ENCODE results near the gene SCN9A.
"Not testable (repeated sequence)": the region's sequence is repeated elsewhere in the genome, so short reads cannot be mapped to it uniquely, and the experiment has no call there.

SCN9A gene

DNA sequence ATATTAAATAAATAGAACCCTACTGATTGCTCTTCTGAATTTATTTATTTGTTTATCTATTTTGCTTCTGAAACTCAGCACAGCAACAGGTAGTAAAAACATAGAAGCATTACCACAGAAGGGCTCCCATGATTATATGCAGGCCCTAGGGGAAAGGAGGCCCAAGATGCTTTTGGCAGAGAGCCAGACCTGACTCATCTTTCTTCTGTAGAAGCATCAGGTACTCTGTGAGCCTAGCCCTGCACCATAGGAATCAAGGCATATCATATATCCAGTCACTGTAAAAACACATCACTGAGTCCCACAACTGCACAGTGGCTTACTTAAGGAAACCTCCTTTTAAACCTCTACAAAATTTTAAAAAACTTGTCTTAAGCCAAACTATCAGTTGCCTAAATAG lies 1.8 kb downstream of the SCN9A start:
- DNase-seq: peak; percentile 68

DNA sequence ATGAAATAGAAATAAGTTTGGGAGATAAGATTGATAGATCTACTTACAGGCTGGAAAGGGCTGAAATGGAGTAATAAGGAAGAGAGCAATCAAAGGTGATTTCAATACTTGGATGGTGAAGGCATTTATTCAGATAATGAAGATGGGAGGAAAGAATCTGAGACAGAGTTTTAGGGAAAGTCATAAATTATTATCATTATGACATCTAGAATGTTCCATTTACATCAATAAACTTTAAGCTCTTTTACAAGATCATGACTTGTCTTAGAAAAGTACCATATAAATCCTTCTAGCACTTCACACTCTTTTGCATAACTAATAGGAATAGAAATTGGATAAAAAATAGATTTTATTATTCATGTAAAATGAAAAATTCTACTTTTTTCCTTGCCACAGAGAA lies 2.2 kb downstream of the SCN9A start:
- DNase-seq: no peak

DNA sequence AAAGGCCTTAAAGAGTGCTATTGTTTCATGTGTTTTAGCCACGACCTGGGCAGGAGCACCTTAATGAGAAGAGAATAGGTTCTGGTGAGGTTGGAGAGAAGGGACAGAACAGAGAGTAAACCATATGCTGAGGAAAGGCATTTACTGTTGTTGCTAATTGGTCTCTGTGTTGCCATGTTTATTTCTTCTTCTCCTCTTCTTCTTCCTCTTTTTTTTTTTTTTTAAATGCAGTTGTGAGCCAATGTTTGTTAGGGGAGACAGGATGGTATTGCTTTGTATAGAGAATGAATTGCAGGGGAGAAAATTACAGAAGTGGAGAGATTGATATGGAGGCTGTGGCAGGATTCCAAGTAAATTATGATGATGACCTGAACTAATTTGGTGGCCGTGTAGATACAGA lies 2.6 kb downstream of the SCN9A start:
- DNase-seq: no peak

DNA sequence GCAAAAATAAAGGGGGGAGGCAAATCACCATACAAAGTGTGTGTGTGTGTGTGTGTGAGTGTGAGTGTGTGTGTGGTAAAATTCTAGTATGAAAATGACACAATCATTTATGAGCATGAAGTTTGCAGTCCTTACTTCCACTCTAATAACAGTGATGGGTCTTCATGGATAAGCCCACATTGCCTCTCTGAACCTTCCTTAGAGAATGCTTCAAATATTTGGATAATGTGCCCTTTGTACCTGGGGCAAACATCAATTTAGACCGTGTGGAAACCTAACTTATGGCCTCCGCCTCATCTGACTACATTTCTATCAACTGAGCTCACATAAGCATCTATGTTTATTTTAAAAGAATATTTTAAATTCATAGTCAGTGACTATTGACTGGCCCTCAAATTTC lies 3.7 kb downstream of the SCN9A start:
- DNase-seq: no peak

DNA sequence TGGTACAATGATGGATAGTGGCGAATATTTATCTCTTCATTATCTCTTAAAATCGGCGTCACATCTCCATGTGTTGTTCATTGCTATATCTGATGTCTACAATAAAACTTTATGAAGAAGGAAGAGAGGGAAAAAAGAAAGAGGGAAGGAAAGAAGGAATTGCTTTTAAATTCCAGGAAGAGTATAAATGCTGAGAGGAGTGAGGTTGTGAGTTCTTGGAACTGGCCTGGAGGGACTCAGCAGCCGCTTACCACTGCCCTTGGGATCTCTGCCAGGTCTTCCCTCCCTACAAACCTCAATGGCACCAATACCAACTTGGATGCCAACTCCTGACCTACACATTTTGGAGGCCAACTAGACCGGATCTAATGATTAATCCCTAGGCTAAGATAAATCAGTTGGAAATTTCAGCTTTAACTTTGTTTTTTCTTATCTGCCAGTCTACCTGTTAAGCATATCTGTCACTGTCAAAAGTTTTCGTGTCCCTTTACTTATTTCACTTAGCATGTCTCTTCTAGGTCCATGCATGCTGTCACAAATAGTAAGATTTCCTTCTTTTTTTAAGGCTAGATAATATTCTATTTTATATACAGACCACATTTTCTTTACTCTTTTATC lies 9.8 kb downstream of the SCN9A start:
- DNase-seq: no peak

DNA sequence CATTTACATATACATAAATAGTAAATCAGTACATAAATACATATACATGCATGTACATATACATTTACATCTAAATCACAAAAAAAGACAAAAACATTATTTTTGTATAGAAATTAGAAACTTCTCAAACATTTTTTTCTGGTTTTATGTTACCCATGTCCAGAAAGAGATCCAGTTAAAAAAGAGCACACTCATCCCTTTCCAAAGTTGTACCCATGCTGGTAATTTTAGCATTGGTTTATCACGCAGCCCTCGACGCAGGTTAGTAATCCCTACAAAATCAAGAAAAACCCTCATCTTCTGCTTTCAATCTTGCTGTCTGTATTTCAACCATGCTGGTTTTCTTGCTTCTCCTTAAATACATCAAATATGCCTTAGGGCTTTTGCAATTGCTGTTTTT lies 10.5 kb downstream of the SCN9A start:
- DNase-seq: no peak

DNA sequence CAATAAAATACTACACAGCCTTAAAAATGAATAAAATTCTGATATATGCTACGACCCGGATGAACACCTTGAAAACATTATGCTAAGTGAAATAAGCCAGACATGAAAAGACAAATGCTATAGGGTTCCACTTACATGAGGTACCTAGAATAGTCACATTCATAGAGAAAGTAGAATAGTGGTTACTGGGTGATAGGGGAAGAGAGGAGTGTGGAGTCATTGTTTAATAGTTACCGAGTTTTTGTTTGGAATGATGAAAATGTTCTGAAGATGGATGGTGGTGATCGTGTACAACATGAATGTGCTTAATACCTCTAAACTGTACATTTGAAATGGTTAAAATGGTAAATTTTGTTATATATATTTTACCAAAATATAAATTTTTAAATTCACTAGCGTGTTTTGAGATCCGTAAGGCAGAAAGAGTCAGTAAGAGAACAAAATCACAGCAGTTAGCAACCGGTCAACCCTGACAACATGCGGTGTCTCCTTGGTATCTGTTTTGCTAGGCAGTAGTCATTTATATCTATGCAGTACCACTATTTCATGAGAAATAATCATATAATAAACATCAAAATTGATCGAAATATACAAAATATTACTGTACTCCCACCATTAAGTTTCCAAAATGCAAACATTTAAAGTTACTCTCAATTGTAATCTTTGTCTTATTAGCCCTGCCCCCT lies 11.1 kb downstream of the SCN9A start:
- no peak for DNase-seq

DNA sequence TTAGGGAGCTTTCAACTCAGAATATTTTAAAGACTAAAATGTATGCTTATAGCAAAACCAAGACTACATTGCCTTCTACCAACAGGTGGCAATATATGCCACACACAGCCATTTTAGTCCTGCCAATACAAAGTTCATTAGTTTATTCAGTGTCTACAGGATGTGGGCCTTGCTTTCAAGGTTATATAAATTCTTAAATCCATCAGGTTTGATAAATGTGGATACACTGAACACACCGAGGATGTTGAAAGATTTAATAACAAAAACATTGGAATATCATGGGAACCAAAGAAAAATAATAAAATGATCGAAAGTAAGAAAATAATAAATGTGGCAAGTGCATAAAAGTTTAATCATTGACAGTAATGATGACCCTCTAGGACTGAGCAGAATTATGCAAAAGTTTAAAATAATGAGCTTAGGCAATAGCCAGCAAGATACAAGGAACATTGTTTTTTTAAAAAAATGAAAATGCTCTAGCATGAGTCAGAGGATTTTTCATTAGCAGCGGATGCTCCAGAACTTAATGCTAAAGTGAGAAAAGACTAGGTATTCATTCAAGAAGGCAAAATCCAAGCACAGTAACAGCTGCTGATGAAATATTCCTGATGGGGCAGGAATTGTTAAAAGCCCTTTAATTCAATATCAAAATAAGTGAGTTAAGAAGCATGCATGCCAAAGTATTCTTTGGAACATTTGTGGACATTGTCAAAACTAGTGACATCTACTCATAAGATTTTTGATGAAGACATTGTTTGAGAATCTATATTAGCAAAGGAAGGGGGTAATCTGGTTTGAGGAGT lies 14.2 kb downstream of the SCN9A start:
- peak; percentile 74 for DNase-seq

DNA sequence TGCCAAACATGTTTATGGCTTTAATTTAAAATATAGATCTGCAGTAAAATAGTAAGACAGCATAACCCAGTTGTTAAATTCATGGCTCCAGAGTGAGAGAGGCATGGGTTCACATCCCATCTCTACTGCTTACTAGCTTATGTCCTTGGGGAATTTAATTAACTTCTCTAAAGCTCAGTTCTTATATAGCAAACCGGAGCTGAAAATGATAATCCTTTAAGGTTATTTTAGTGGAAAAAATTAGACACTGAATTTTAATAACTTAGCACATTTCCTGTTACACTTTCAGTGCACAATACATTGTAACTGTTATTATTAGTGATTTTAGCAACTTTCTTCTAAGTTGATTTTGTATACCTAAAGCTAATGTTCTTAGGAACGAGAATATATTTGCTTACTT lies 14.8 kb downstream of the SCN9A start:
- no peak for DNase-seq

DNA sequence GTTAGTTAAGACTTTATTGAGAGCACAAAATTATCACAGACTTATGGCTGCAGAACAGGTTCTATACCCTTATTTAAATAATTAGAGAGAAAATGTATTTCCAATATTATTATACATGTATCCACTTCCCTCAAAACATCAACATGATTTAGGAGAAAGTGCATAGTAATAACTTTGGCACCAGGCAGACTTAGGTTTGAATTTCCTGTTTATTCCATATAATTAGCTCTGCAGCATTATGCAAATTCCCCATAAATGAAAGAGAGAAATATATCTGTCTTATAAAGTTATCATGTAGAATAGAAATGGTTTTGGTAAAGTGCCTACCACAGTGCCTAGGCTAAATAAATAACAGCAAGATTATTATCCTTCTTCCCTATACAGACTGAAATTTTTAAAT lies 15.3 kb downstream of the SCN9A start:
- DNase-seq: no peak

DNA sequence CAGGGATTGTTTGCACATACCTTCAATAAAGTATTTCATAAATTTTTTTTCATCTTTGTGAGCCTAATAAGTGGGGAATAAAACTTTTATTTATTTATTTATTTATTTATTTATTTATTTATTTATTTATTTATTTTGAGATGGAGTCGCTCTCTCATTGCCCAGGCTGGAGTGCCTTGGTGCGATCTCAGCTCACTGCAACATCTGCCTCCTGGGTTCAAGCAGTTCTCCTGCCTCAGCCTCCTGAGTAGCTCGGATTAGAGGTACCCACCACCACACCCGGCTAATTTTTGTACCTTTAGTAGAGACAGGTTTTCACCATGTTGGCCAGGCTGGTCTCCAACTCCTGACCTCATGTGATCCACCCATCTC lies 17.8 kb downstream of the SCN9A start:
- DNase-seq: not testable (repeated sequence)

DNA sequence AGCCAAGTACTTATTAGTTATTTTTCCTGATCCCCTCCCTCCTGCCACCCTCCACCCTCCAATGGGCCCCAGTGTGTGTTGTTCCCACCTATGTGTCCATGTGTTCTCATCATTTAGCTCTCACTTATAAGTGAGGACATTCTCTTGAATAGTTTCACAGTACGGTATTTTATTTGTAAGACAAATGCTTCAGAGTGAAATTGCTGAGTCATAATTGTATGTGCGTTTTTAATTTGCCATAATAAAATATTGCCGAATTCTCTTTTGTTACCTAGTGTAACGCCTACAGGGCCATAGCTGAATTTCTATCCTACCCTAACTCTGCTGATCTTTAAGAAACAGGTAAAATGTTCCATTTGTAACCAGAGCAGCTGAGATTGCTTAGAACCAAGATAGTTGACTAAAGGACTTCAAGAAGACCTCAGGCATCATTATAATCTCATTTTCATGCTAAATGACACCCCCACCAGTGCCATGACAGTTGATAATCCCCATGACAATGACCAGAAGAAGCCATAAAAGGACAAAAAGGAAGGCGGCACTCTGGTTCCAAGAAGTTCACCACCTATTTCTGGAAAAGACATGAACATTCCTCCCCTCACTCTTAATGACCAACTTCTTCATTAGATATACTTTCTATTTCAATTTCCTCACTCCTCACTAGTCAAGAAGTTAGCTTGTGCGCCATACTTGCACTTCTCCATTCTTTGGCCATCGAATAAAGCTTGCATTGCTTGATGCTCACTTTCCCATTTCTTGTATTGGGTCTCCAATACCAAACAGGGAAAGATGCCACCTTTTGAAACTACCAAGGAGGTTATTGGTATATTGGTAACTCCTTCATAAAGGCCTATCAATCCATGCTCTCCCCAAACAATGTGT lies 18.4 kb downstream of the SCN9A start:
- no peak for DNase-seq

DNA sequence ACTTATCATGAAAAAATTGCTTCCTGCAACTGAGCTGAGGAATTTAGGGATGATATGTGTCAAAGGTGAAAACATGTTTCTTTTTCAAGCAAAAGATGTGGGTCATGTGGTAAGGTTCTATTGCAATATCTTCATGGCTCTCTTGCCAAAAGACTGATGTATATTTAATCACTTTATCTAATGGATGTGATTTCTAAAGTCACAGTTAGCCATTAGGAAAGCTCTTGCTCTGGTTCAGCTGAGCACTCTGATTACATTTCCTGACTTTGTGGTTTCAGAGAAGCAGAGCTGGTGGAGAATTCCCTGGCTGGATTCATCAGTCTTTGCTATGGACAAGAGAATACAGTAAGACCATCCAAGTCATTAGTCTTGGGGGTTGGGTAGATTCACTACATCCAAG lies 24.4 kb downstream of the SCN9A start:
- no peak for DNase-seq

DNA sequence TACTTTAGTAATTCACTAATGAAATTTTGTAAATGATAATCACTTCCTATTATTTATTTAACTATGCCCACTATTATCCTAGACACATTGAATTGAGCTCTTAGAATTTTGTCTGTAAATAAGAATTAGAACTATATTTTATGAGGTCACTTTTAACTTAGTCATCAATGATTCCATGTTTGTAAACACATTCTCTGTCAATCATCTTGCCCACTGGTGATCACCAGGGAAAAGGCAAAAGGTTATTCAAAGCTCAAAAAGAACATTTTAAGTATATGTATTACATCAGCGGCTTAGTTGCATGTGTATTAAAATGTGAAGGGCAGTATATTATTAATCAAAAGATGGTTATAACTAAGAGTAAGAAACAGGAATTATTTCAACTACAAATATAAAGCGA lies 25.2 kb downstream of the SCN9A start:
- DNase-seq: no peak

DNA sequence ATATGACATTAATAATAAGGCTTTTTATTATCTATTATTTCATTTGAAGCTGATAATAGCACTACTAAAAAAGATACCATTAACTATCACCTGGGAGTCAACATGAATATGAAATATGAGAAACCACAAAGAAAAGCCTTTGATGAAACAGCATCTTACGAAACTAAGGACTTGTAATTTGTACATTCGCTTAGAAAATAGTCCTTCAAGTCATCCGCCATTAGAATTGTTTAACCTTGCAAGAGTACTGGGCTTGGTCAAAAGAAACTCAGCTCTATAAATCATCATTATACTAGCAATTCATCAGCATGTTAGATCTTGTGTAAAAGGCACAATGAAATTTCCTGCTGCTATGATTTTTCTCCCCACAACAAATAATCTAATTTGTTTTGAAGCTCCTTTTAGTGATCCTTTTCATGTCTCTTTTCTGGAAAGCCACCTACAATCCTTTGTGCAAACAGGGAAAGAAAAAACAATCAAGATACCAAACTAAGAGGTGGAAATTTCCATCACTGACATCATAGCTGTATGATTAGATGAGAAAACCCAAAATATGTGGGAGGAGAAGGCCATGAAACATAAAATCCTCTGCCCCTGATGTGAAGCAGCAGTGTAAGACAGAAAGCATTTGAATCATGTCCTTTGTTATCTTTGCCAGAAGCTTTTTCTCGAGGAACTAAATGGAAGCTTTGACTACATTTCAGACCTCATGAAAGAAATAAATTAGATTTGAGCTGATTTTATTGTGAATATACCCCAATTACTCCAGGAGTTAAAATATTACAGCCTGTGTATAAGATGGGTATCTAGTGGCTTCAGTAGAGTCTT lies 31.2 kb downstream of the SCN9A start:
- no peak for DNase-seq

DNA sequence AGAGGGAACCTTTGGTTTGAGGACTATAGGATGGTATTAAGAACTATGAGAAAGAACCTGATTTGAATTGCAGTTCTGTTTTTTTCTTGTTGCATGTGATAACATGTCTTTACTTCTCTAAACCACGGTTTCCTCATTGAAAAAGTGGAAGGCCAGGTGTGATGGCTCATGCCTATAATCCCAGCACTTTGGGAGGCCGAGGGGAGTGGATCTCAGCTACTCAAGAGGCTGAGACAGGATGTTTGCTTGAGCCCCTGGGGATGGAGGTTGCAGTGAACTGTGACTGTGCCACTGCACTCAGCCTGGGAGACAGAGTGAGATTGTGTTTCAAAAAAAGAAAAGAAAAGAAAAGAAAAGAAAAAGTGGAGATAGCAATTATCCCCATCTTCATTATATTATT lies 32.3 kb downstream of the SCN9A start:
- DNase-seq: no peak

DNA sequence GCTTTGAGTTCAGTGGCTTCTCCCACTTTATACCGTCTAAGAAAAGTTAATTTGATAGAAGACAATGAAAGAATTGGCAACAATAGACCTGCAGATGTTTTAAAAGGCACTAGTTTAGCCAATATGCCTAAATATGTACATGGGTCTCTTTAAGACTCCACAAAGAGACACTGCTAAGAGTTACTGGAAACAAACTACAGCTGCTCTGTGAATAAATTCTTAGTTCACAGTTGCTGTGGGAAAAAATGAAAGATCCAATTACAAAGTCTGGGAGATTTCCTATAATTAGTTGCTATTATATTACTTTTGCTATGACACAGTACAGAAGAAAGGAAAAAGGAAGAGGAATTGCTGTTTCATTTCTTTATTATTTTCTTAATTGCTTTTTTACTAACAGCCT lies 34.3 kb downstream of the SCN9A start:
- DNase-seq: no peak

DNA sequence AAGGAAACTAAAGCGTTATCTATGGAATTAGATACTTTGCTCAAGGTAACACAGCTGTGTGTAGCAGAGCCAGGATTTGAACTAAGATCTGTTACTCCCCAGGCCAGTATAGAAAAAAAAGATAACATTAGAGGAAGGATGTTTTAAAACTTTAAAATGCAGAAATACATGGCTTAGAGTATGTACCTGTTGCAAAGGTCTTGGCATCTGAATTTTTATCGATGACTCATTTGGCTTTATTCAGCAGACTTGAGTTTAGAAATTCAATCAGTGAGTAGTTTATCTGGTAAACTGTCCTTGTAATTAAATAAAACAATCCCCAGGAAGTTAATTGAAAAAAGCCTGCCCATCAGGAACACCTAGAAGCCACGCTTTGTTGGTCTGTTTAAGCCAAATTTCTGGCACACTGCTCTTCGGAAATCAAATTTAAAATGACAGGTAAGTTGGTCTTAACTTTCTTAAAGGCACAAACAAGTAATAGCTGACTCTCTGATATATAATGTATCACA lies 36.9 kb downstream of the SCN9A start:
- DNase-seq: no peak

DNA sequence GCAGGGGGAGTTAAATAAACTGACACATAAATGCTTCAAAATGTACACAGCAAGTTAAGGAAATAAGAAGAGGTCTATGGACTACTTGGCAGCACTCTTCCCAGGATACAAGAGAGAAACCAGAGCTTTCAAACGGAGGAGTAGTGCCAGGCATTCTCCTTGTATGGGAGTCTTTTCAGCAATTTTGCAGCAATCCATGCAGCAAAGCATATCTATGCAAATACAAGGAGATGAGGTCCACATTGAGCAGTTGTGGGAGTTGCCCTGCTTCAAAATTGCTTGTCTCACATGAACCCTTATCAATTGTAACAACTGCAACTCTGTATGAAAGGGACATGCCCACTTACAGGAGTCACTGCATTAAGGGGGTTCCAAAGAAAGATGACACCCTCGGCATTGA lies 37.8 kb downstream of the SCN9A start:
- DNase-seq: no peak

DNA sequence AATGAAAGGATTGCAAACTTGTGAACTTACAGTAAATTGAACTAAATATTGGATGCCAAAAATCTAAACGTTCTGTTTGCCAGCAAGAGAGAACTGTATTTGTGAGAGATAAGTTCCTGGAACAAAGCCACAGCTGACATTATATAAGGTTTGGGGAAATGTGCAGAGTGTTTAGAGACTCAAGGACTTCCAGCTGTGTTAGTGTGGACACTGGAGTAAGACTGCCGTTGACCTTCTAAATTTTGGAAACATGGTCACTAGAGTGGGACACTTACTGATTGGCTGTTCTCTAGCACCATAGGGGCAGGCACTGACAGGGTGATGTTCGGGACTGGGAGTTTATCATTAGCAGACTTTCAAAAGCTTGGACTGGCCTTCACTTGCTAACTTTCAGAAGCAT lies 40.5 kb downstream of the SCN9A start:
- no peak for DNase-seq

DNA sequence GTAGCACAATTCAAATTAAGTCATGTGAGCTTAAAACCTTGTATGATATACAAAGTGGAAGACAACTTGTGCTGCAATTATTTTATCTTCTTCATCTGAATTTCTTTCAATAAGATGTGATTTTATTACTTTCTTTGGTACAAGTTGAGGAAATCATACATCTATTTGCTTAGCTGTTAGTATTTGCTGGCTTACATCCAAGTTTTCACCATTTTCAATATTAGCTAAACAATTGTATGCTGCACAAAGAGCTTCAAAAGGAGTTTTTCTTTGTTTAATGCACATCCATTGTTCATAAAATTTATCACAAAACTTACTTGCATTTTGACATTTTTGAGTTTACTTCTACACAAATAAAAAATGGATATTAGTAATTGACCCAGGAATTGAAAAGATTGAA lies 40.9 kb downstream of the SCN9A start:
- no peak for DNase-seq

DNA sequence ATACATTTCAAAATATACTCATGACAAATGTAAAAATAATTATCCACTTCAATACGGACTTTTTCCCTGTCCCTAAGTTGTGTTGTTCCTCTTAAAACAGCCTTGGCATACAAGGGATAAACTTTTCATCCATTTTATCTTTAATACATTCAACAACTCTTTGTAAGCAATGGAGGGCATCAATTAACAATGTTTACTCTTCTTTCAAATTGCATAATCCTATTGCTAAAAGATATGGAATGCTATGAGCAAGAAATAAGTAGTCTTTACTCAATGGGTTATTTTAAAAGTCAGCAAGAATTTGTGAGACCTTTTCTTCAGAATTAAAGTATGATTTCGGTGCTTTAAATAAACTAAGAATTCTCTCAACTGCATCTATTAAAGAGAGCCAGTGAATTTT lies 41.9 kb downstream of the SCN9A start:
- no peak for DNase-seq
